Right kidney (tissue), 9 donors: ENCODE measurements around the gene SLC17A2.

Source experiments
- DNase-seq: peaks from one replicate; pipeline ENCODE4 v3.0.0-alpha.2; 2016
- long read RNA-seq, 8 donors: transcript quantifications; one replicate each; lab custom pipeline, GENCODE V29; 2026

SLC17A2 gene, protein sequence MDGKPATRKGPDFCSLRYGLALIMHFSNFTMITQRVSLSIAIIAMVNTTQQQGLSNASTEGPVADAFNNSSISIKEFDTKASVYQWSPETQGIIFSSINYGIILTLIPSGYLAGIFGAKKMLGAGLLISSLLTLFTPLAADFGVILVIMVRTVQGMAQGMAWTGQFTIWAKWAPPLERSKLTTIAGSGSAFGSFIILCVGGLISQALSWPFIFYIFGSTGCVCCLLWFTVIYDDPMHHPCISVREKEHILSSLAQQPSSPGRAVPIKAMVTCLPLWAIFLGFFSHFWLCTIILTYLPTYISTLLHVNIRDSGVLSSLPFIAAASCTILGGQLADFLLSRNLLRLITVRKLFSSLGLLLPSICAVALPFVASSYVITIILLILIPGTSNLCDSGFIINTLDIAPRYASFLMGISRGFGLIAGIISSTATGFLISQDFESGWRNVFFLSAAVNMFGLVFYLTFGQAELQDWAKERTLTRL
- long read RNA-seq, donor 1, partial matches to known transcripts, result 54 of 54 reads
- long read RNA-seq, donor 1, other reads (novel, unspliced or antisense), result 0 of 54 reads
- long read RNA-seq, donor 2, result 0 reads
- long read RNA-seq, donor 3, result 0 reads
- long read RNA-seq, donor 4, result 0 reads
- long read RNA-seq, donor 5, partial matches to known transcripts, result 24 of 24 reads
- long read RNA-seq, donor 5, other reads (novel, unspliced or antisense), result 0 of 24 reads
- long read RNA-seq, donor 6, partial matches to known transcripts, result 15 of 15 reads
- long read RNA-seq, donor 6, other reads (novel, unspliced or antisense), result 0 of 15 reads
- long read RNA-seq, donor 7, partial matches to known transcripts, result 53 of 53 reads
- long read RNA-seq, donor 7, other reads (novel, unspliced or antisense), result 0 of 53 reads
- long read RNA-seq, donor 8, partial matches to known transcripts, result 29 of 29 reads
- long read RNA-seq, donor 8, other reads (novel, unspliced or antisense), result 0 of 29 reads

- DNase-seq, result no peak
These were observed at the start of gene SLC17A2 for GRCh38 chr6:25930532-25931410. Gene SLC17A2, minus strand, starts transcription at chr6:25930691. Its CDS starts 4,895 bp downstream, at chr6:25925796.

DNA sequence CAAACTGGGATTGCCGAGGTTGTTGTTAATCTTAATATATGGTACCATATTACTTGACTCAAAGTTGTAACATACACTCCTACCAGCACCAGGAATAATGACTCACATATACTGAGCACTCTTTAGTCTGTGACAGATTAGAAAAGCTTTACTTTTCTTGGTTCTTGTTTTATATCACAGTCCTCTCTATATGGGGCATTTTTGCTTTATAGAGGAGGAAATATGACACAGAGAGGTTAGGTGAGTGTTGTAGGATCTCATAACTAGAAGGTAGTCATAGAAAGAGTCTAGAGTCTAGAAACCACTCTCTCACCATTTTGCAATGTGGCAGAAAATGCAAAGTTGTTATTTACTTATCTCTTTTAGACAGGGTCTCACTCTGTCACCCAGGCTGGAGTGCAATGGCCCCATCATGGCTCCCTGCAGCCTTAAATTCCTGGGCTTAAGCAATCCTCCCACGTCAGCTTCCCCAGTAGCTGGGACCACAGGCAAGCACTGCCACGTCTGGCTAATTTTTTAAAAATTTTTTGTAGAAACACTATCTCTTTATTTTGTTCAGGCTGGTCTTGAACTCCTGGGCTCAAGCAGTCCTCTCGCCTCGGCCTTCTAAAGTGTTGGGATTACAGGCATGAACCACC, 45.6 kb upstream of the SLC17A2 start:
- DNase-seq, result no peak

GRCh38 chr6:25973923-25974555, 43.5 kb upstream of the SLC17A2 start:
- DNase-seq, result no peak

DNA sequence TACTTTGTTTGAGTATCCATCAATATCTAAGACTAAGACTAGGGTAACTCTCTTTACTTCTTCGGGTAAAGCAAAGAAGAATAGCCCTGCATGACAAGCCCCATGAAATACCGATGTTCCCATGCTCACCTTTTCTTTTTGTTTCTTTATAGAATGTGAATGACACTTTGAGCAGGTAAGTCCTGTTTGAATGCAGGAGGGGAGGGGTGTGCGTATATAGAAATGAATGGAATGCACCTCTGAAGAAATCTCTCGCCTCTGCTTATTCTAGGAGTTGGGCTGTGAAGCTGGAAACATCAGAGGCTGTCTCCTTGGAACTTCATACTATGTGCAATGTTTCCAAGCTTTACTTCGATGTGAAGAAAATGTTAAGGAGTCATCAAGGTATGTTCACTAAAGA, 42.4 kb upstream of the SLC17A2 start:
- no peak for DNase-seq

- DNase-seq, result no peak
These were observed 41.6 kb upstream of the SLC17A2 start for GRCh38 chr6:25972128-25972527.

DNA sequence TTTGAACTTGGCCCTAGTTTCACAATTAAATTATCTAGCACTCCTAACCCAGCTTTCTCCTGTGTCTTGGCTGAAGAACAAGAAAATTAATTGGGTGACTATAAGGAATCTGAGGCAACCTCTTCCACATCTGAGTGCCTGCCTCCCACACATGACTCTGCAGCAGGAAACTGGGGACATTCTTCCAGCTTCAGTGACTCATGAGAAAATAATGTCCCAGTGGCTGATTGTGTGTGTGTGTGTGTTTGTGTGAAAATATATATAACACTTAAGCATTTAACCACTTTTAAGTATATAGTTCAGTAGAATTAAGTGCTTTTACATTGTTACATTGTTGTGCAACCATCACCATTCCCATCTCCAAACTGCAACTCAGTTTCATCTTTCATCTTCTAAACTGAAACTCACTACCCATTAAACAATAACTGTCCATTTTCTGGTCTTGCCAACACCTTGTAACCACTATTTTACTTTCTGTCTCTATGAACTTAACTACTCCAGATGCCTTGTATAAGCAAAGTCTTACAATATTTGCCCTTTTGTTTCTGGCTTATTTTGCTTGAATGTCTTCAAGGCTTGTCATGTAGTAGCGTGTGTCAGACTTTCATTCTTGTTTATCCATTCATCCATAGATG, 40.8 kb upstream of the SLC17A2 start:
- no peak for DNase-seq

DNA sequence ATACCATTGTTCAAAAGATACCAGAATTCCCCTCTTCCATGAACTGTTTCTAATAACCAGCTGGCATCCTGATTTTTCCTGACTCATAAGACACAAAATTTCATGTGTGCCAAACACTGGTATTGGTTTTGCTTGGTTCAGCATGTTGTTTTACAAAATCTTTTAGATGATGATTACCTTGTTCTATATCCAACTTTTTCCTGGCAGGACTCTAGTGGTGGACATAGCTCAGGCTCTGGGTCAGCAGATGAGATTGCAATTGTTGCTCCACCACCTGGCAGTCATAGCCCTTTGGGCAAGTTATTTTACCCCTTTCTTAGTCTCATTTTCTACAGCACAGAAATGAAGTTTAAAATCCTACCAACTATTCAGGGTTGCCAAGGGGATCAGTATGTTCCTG, 38.3 kb upstream of the SLC17A2 start:
- DNase-seq, result no peak

- no peak for DNase-seq
These were observed 36.2 kb upstream of the SLC17A2 start for GRCh38 chr6:25966711-25967110.

DNA sequence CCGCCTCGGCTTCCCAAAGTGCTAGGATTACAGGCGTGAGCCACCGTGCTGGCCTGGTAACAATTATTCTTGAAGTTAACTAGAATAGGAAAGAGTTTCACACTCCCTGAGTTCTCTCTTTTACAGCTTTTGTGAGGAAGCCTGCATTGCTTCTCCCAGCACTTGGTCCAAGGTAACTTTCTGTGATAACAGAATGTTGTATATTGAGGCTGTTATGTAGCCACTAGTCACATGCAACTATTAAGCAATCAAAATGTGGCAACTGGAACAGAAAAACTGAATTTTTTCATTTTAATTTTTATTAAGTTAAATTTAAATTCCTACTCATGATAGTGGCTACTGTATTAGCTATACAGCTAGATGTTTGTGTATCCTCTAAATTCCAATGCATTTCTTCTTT, 34.6 kb upstream of the SLC17A2 start:
- DNase-seq, result no peak

- peak; percentile 31 for DNase-seq
These were observed 33.1 kb upstream of the SLC17A2 start for GRCh38 chr6:25963426-25964123.

DNA sequence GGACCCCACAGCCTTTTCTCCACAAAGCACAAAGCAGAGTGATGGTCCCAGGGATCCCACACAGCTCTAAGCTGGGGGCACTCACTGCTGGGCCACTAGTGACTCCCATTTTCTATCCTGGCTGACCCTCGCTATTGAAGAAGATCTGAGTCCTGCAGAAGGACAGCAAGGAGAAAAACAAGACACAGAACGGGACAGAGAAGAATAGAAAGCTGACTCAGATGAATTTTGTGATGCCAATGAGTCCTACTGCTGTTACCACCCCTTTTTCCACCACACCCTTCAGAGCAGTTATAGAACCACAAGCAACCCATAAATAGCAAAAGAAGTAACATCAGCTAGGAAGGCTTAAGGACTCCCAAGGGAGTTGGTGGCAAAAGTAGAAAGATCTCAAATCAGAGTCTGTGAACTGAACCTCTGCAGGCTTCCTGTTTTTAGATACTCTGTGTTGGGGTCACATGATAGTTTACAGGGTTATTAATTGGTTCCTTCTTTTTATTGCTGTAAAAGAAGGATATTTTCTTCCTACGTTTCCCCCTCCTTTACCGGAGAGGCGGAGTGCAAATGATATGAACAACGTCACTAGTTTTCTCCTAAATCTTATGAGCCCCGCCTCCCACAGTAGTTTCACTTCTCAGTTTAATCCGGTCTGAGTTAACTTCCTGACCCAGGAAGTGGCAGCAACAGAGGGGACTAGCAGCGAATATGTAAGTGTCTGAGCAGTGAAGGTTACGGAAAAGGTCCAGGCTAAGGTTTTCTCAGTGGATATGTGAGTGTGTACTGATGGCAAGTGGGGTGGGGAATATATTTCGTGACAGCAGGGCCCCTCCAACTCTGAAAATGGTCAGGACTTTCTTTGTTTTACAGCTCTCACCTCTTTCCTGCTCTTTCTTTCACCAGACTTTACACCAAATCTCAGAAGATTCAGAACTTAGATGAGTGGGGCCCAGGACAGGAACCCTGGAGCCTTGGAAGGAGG, 31.9 kb upstream of the SLC17A2 start, which contains the start of gene TRIM38:
Gene TRIM38 (plus strand): TSS at position 654 of the 979 bp plus-strand sequence. CDS start 3,721 bp downstream, outside the sequence.
- DNase-seq, result peak; percentile 67

DNA sequence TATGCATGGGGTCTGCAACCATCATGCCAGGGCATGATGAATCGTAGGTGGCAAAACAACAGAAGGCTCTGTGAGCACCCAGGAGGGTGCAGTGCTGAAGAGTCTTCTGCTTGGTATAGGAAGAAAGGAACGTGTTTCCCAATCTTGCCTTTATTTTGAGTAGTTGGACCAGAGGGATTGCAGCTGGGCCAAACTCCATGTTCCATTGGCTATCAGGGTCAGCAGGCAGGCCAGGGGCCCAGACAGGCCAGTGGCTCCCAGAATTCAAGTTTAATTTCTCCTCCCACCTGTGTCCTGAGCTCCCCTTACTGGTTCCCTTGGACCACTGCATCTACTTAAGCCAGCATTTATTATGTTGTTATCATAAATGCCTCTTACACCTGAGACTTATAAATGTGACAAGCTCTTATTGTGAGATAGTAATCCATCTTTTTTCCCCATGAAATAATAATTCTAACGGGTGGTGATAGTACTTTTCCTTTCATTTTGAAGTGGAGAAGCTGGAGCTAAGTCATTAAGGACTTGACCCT, 31.2 kb upstream of the SLC17A2 start:
- DNase-seq, result no peak

- DNase-seq, result no peak
These were observed 30.2 kb upstream of the SLC17A2 start for GRCh38 chr6:25960734-25961133.

DNA sequence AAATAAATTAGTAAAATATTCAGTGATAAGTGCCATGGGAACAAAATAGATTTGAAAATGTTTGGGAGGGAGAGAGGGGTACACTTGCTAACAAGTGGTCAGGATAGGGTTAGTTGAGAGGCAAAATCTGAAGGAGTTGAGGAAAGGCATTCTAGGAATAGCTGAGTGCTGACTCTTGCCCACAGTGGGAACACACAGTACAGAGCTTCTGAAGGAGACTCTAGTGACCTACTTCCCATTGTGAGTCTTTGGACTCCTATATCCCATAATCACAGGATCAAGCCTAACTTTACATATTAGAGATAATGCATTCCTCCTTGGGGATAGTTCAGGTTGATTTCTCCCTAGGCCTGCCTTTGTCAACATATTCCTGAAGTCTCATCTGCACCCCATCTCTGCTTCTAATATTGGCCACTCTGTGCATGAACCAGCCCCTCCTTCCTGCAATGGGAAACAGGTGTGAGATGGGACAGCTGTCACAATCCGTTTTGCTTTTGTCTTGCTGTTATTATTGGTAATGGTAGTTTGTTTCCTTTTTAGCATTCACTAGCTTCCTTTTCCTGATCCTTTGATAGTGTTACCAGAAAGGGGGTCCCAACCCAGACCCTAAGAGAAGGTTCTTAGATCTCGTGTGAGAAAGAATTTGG, 29.5 kb upstream of the SLC17A2 start:
- no peak for DNase-seq

DNA sequence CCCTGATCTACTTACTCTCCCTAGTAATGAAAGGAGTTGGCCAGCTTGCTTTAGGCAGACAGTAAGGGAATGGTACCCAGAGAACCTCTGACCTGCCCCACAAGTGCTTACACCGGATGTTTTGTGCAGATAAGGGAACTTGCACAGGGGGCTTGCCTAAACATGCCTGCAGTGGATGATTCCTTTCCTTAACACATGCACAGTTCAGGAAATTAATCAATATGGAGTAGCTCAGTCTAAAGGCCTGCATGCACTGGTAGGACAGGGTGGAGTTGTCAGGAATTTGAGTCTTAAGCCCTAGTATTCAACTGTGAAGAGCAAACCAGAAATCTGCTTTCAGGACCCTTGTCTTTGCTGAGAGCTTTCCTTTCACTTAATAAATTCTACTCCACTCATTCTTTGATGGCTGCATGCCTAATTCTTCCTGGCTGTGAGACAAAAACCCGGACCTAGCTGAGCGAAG, 28.2 kb upstream of the SLC17A2 start:
- no peak for DNase-seq

DNA sequence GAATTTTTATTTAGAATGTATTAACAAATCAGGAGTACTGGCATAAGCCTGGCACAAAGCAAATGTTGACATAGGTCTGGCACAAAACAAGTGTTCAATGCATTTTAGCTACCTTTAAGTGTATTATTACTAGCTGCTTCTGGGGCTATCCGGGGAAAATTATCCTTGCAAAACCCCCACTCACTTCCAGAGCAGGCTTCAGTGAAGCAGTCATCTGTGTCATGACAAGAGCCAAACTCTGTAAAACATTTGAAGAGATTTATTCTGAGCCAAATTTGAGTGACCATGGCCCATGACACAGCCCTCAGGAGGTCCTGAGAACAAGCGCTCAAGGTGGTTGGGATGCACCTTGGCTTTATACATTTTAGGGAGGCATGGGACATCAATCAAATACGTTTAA, 25.7 kb upstream of the SLC17A2 start:
- DNase-seq, result no peak

- no peak for DNase-seq
These were observed 24.3 kb upstream of the SLC17A2 start for GRCh38 chr6:25954756-25955155.

DNA sequence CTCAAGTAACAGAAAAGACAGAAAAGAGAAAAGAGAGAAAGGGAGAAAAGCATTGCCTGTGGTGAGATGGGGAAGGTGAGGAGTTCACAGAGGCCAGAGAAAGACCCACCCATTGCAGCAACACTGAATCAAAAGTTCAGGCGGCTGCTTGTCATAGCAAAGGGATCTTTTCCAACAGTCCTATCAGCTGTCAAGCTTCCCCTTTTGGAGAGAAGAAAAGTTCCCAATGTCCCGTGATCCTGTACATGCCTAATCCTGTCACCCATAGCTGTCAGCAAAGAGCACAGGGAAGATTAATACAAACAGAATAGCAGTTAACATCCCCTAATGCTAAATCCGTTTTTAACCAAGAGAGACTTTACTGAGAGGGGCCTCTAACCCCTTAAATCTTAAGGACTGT, 23.2 kb upstream of the SLC17A2 start:
- DNase-seq, result no peak
